Measurements from ENCODE around the gene CPZ. TPM values are rescaled to one million over a fixed set of nuclear protein-coding genes. Genes with fewer than 3 reads are reported as not detected.
A peak's percentile ranks its signal among the peaks of the same experiment; 100 is the strongest.
"Not testable (repeated sequence)": the region's sequence is repeated elsewhere in the genome, so short reads cannot be mapped to it uniquely, and the experiment has no call there.

The CPZ gene
- total RNA-seq, 1 experiment from 2014 or later: 26.9 TPM

- peaks cover 6% of the 10 kb centered on the region for H3K9me3 Mint-ChIP-seq
- H3K36me3 Mint-ChIP-seq: no peaks in the 10 kb centered on the region
- TF ChIP-seq MAX (CRISPR knock-in tag; IDR thresholded peaks at IDR 0.05): no peak
- TF ChIP-seq, protein P1, sequence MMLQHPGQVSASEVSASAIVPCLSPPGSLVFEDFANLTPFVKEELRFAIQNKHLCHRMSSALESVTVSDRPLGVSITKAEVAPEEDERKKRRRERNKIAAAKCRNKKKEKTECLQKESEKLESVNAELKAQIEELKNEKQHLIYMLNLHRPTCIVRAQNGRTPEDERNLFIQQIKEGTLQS (CRISPR knock-in tag; conservative IDR thresholded peaks at IDR 0.05): no peak
- TF ChIP-seq USF2 (CRISPR knock-in tag; IDR thresholded peaks at IDR 0.05): 0 out of 2 replicates have a peak, but pooled peaks have one; percentile 13
- ChIA-PET CTCF (interaction anchor here (1.9 to 3.5 kb wide), 2 partner anchors 35 to 46 kb away, joined by 8 to 16 read pairs; no protein-coding TSS in a partner anchor), POLR2A (no interaction called here)
- H3K4me1 Mint-ChIP-seq: peaks cover 7% of the 10 kb centered on the region; the same call in 1 of the 2 replicates
- no peaks in the 10 kb centered on the region for H3K27me3 Mint-ChIP-seq (ENCODE audit: low read depth)
- H3K4me3 Mint-ChIP-seq: no peak overlapping the region
- no peak overlapping the region for H3K27ac Mint-ChIP-seq
- ATAC-seq: peak; percentile 50
- DNase-seq (ENCODE audit: low spot score): peak; percentile 32
These were observed 60.9 kb downstream of the CPZ start for GRCh38 chr4:8653326-8654000.

GRCh38 chr4:8654139-8654538 is 61.6 kb downstream of the CPZ start:
- H3K36me3 Mint-ChIP-seq; H3K4me3 Mint-ChIP-seq; H3K9me3 Mint-ChIP-seq; CTCF ChIA-PET; DNase-seq (ENCODE audit: low spot score); H3K4me1 Mint-ChIP-seq; H3K27ac Mint-ChIP-seq; H3K27me3 Mint-ChIP-seq (ENCODE audit: low read depth); ATAC-seq; POLR2A ChIA-PET: not testable (repeated sequence)

DNA sequence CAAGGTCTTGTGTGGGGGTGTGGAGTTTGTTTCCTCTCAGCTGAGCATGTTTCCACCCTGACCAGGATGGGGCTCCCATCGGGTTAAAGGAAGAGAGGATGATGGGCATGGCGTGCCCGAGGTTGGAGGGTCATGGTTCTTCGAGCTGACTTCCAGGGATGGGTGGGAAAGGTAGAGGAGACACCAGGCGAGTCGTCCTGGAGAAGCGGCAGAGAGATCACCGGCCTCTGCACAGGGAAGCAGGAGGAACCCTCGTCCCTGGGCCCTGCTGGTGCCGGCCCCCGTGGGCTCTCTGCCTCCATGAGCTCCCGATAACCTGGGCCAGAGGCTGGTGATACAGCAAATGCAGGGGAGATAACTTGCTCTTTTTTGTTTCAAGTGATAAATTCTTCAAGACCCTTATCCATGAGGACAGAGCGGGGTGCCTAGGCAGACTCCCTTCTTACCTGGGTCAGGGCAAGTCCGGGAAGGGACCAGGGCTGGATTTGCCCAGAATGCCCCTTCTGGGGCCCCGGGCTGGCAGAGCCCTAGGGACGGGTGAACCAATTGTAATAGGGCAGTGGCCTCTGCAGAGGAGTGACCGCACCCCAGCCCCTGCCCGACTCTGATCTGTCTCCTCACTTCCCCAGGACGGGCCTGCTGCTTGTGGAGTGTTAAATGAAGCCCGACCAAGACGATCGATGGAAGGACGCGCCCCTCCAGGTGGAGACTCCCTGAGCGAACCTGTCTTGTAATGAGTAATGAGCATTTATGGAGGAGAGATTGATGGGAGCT is 63.0 kb downstream of the CPZ start:
- CTCF ChIA-PET: no interaction called here
- H3K36me3 Mint-ChIP-seq: no peaks in the 10 kb centered on the region
- H3K9me3 Mint-ChIP-seq: peaks cover 6% of the 10 kb centered on the region
- H3K4me3 Mint-ChIP-seq: no peak overlapping the region
- ATAC-seq (no peak), DNase-seq (ENCODE audit: low spot score) (no peak)
- TF ChIP-seq ZNF263 (CRISPR knock-in tag; IDR thresholded peaks at IDR 0.05; ENCODE audit: low read depth) (no peak), ZNF232 (CRISPR knock-in tag; IDR thresholded peaks at IDR 0.05) (no peak), ZNF423 (CRISPR knock-in tag; IDR thresholded peaks at IDR 0.05) (no peak), ATF1 (CRISPR knock-in tag; IDR thresholded peaks at IDR 0.05) (no peak), NR1H2 (CRISPR knock-in tag; IDR thresholded peaks at IDR 0.05) (no peak), NFATC4 (CRISPR knock-in tag; IDR thresholded peaks at IDR 0.05) (no peak), CREB1 (CRISPR knock-in tag; IDR thresholded peaks at IDR 0.05) (no peak), ETV6 (CRISPR knock-in tag; IDR thresholded peaks at IDR 0.05) (no peak), ZNF416 (CRISPR knock-in tag; IDR thresholded peaks at IDR 0.05) (no peak), ZNF219 (CRISPR knock-in tag; IDR thresholded peaks at IDR 0.05; ENCODE audit: borderline replicate concordance) (no peak), RELA (CRISPR knock-in tag; IDR thresholded peaks at IDR 0.05; ENCODE audit: borderline replicate concordance) (no peak), ZNF121 (CRISPR knock-in tag; IDR thresholded peaks at IDR 0.05) (no peak), EMX1 (CRISPR knock-in tag; IDR thresholded peaks at IDR 0.05) (no peak), SP1 (CRISPR knock-in tag; conservative IDR thresholded peaks at IDR 0.05) (no peak)
- TF ChIP-seq, protein P2, sequence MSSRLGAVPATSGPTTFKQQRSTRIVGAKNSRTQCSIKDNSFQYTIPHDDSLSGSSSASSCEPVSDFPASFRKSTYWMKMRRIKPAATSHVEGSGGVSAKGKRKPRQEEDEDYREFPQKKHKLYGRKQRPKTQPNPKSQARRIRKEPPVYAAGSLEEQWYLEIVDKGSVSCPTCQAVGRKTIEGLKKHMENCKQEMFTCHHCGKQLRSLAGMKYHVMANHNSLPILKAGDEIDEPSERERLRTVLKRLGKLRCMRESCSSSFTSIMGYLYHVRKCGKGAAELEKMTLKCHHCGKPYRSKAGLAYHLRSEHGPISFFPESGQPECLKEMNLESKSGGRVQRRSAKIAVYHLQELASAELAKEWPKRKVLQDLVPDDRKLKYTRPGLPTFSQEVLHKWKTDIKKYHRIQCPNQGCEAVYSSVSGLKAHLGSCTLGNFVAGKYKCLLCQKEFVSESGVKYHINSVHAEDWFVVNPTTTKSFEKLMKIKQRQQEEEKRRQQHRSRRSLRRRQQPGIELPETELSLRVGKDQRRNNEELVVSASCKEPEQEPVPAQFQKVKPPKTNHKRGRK (CRISPR knock-in tag; IDR thresholded peaks at IDR 0.05; ENCODE audit: borderline replicate concordance): no peak
- TF ChIP-seq, protein P3, sequence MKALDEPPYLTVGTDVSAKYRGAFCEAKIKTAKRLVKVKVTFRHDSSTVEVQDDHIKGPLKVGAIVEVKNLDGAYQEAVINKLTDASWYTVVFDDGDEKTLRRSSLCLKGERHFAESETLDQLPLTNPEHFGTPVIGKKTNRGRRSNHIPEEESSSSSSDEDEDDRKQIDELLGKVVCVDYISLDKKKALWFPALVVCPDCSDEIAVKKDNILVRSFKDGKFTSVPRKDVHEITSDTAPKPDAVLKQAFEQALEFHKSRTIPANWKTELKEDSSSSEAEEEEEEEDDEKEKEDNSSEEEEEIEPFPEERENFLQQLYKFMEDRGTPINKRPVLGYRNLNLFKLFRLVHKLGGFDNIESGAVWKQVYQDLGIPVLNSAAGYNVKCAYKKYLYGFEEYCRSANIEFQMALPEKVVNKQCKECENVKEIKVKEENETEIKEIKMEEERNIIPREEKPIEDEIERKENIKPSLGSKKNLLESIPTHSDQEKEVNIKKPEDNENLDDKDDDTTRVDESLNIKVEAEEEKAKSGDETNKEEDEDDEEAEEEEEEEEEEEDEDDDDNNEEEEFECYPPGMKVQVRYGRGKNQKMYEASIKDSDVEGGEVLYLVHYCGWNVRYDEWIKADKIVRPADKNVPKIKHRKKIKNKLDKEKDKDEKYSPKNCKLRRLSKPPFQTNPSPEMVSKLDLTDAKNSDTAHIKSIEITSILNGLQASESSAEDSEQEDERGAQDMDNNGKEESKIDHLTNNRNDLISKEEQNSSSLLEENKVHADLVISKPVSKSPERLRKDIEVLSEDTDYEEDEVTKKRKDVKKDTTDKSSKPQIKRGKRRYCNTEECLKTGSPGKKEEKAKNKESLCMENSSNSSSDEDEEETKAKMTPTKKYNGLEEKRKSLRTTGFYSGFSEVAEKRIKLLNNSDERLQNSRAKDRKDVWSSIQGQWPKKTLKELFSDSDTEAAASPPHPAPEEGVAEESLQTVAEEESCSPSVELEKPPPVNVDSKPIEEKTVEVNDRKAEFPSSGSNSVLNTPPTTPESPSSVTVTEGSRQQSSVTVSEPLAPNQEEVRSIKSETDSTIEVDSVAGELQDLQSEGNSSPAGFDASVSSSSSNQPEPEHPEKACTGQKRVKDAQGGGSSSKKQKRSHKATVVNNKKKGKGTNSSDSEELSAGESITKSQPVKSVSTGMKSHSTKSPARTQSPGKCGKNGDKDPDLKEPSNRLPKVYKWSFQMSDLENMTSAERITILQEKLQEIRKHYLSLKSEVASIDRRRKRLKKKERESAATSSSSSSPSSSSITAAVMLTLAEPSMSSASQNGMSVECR (CRISPR knock-in tag; IDR thresholded peaks at IDR 0.05; ENCODE audit: borderline replicate concordance): no peak
- TF ChIP-seq, protein P4, sequence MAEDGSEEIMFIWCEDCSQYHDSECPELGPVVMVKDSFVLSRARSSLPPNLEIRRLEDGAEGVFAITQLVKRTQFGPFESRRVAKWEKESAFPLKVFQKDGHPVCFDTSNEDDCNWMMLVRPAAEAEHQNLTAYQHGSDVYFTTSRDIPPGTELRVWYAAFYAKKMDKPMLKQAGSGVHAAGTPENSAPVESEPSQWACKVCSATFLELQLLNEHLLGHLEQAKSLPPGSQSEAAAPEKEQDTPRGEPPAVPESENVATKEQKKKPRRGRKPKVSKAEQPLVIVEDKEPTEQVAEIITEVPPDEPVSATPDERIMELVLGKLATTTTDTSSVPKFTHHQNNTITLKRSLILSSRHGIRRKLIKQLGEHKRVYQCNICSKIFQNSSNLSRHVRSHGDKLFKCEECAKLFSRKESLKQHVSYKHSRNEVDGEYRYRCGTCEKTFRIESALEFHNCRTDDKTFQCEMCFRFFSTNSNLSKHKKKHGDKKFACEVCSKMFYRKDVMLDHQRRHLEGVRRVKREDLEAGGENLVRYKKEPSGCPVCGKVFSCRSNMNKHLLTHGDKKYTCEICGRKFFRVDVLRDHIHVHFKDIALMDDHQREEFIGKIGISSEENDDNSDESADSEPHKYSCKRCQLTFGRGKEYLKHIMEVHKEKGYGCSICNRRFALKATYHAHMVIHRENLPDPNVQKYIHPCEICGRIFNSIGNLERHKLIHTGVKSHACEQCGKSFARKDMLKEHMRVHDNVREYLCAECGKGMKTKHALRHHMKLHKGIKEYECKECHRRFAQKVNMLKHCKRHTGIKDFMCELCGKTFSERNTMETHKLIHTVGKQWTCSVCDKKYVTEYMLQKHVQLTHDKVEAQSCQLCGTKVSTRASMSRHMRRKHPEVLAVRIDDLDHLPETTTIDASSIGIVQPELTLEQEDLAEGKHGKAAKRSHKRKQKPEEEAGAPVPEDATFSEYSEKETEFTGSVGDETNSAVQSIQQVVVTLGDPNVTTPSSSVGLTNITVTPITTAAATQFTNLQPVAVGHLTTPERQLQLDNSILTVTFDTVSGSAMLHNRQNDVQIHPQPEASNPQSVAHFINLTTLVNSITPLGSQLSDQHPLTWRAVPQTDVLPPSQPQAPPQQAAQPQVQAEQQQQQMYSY (CRISPR knock-in tag; IDR thresholded peaks at IDR 0.05): no peak
- H3K27ac Mint-ChIP-seq: no peak overlapping the region
- peaks cover 2% of the 10 kb centered on the region; the same call in 1 of the 2 replicates for H3K27me3 Mint-ChIP-seq (ENCODE audit: low read depth)
- H3K4me1 Mint-ChIP-seq: peaks cover 5% of the 10 kb centered on the region; the same call in 1 of the 2 replicates
- POLR2A ChIA-PET: no interaction called here
